NCI-H1105 treated with DMSO at 0.1 percent for 48 hours (cell line): ENCODE data around the gene GPR42.
"Not testable (repeated sequence)": the region's sequence is repeated elsewhere in the genome, so short reads cannot be mapped to it uniquely, and the experiment has no call there.

ENCODE experiments used
- DNase-seq: peaks from one replicate; lab custom pipeline; 2025; lab: John Stamatoyannopoulos, UW

The GPR42 gene

DNA sequence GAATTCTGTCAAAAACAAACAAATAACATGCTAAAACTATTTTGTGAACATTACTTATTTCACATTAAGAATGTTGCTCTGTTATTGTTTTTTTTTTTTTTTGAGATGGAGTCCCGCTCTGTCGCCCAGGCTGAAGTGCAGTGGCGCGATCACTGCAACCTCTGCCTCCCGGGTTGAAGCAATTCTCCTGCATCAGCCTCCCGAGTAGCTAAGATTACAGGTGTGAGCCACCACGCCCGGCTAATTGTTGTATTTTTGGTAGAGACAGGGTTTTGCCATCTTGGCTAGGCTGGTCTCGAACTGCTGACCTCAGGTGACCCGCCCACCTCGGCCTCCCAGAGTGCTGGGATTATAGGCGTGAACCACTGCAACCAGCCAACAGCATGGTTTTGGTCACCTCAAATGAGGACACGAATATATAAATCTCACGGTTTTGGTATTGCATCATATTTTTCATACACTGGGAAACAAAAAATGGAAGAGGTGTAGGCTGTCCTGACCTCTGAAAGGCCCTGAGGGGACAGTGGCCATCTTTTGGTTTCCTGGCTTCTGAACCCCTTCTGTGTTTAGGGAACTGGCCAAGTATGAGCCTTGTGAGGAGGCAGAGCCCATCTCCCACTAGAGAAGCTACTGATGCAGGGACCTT, 25.5 kb downstream of the GPR42 start:
- DNase-seq = no peak

DNA sequence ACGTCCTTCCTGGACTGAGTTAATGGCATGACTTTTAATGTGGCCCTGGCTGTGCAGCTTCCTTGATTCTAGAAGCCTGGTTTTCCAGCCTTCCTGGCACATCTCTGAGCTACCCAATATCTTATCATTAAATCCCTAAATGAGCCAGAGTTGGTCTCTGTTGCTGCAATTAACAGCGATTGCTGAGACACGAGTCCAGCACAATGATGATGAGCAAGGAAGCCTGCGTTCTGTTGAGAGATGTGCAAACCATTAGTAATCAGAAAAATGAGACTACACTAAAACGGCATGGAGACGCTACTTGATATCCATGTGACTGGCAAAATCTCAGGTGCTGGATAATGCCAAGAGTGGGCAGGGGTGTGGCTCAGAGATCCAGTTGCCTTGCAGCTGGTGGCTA, 26.2 kb downstream of the GPR42 start:
- DNase-seq = no peak

DNA sequence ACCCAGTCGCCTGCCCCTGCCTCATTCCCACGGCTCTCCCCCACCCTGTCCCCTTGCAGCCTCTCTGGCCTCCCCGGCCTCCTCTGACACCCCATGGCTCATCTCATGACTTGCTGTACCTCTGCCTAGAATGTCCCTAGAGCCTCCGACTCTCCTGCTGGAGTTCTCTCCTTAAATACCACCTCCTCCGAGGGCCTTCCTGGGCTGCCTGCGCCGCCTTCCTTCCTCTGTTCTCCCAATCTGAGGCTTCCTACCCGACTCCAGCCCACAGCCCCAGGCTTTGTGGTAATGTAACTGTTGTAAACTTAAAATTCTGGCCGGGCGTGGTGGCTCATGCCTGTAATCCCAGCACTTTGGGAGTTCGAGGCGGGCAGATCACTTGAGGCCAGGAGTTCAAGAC, 27.7 kb downstream of the GPR42 start:
- DNase-seq = no peak

DNA sequence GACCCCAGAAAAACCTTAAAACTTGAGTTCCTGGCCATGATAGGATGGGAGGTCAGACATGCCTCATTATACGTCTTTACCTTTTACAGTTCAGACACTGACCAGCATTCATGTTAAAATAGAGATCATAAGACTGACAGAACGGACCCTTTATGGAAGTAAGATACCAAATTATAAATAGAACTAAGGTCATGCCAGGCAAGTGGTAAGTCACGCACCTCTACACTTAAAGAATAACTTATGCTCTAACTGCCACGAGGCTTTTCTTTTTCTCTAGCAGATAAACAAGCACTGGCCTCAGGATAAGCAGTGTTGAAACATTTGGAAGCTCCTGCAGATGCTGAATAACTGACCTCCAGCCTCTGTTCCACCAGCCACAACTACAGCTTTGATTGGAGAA, 28.4 kb downstream of the GPR42 start:
- no peak for DNase-seq

DNA sequence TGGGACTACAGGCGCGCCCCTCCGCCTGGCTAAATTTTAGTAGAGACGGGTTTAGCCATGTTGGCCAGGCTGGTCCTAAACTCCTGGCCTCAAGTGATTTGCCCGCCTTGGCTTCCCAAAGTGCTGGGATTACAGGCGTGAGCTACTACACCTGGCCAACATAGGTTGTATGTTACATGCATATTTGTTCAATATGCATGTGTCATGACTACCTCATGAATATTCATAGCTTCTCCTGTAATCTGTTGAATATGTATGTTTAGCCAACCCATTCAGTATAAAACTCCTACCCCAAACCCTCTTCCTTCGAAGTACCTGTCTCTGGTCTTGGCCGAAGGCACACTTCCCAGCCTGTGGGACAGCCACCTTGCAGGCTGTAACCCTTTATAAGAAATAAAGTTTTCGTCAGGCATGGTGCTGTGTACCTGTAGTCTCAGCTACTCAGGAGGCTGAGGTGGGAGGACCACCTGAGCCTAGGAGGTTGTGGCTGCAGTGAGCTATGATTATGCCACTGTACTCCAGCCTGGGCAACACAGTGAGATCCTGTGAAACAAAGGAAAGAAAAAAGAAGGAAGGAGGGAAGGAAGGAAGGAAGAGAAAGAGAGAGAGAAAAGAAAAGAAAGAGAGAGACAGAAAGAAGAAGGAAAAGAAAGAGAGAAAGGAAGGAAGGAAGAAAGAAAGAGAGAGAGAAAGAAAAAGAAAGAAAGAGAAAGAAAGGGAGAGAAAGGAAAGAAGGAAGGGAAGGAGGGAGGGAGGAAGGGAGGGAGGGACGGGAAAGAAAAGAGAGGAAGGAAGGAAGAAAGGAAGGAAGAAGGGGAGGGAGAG, 29.3 kb downstream of the GPR42 start:
- DNase-seq = no peak

DNA sequence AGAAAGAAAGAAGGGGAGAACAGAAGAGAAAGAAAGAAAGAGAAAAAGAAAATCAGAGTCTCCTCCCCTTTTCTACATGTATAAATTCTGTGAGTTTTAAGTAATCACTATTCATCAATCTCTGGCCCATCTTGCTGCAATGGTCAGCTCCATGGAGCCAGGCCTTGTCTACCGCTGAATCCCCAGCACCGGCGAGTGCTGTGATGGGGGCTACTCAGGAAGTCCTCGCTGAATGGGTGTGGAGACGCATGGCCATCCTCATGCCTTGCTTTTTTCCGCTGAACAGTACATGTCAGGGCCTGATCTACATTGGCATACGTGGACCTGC, 29.9 kb downstream of the GPR42 start:
- no peak for DNase-seq

DNA sequence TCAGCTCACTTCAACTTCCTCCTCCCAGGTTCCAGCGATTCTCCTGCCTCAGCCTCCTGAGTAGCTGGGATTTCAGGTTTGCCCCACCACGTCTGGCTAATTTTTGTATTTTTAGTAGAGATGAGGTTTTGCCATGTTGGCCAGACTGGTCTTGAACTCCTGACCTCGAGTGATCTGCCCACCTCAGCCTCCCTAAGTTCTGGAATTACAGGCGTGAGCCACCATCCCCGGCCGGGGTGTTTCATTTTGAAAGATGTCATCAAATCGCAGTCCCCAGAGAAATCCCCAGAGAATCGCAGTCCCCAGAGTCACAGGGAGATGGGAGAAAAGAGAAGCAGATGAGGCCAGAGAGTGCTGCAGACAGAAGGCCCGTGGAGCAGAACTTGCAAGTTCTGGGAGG, 30.5 kb downstream of the GPR42 start:
- not testable (repeated sequence) for DNase-seq

DNA sequence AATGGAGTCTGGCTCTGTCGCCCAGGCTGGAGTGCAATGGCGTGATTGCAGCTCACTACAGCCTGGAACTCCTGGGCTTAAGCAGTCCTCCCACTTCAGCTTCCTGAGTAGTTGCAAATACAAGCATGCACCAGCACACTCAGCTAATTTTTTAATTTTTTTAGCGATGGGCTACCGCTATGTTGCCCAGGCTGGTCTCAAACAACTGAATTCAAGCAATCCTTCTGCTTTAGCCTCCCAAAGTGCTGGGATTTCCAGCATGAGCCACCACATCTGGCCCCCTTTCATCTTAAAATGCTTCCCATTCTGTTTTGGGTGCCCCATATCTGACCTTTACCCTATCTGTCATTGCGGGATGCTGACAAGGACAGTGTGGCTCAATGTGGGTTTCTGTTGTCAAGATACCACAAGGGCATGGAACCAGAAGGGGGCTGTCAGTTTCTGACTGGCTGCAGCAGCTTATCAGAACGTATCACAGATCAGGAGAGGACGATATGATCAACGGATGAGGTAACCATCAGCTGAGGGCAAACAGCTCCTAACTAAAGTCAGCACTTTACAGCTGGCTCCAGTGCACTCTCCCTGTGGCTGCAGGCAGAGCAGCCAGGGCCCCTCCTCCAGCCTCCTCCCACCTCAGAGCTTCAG, 32.4 kb downstream of the GPR42 start:
- no peak for DNase-seq

DNA sequence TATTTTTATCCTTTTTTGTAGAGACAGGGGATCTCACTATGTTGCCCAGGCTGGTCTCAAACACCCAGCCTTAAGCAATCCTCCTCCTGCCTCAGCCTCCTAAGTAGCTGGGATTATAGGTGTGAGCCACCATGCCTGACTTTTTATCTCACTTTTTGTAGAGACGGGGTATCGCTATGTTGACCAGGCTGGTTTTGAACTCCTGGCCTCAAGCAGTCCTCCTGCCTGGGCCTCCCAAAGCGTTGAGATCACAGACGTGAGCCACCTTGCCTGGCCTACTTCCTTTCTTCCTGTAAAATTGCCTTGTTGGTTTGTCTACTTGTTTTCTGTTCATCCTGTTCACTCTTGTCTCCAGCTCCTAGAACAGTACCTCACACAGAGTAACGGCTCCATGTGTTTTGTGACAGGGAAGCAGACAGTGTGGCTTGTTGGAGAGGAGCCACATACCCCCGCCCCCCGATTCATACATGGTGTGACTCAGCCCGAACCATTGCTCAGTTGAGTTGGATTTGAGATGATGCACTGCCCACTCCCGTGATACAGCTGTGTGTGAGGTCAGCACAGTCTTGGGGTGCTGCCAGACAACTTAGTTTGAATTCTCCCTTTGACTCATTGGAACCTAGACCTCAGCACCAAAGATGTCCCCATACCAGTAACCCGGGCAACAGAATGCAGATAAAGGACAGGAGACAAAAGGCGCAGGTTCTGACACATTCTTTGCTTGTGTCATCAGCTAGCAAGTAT, 34.2 kb downstream of the GPR42 start:
- DNase-seq = no peak

DNA sequence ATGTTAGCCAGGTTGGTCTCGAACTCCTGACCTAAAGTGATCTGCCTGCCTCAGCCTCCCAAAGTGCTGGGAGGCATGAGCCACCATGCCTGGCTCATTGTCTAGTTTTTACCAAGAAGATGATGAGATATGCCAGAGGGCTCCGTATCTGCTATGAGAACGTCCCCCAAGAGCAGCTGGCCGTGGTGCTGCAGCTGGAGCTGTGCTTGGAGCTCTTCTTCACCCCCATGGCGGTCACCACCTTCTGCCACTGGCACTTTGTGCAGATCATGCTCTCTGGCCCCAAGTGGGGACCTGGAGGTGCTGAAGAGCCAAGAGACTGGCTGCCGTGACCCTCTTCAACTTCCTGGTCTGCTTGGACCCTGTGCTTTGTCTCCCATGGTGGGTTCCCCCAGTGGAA, 36.8 kb downstream of the GPR42 start:
- DNase-seq = no peak

DNA sequence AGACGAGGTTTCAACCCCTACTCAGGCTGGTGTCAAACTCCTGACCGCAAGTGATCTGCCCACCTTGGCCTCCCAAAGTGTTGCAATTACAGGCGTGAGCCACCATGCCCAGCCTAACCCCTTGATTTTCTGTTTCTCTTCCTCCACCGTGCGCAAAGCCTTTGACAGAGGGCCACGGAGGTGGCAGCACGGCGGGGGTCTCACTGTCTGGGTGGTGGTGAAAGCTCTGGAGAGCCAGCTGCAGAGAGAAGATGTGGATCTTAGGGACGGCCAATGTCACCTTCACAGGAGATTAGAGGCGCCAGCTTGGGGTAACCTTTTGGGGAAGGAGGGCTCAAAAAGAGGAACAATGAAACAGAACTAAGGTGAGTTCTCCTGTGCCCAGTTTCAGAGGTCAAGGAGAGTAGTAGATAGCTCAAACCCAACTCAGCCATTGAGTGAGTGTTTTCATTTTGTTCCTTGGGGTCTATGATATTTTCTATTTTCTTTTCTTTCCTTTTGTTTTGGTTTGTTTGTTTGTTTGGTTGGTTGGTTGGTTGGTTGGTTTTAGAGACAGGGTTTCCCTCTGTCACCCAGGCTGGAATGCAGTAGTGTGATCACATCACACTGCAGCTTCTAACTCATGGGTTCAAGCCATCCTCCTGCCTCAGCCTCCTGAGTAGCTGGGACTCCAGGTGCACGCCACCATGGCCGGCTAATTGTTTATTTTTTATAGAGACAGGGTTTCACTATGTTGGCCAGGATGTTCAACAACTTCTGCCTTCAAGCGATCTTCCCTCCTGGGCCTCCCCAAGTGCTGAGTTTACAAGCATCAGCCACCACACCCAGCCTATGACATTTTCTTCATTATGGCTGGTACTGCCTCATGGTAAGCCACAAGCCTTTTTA, 37.7 kb downstream of the GPR42 start:
- no peak for DNase-seq

DNA sequence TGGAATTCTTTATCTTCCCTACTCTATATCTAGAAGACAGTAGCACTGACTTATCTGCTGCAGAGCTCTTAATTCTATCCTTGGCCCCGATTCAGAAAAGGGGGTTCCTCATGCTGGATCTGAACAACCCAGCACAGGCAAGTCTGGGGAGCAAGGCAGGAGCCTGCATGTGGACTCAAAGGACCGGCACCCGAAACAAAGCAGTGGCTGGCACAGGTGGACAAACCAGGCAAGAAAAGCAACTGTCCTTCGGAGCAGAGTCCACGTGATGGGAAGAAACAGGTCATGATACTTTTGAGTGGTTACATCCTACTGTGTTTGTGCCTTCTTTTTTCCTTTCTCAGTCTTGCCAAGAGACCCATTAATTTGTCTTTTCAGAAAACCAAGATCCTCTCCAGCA, 38.3 kb downstream of the GPR42 start:
- no peak for DNase-seq

DNA sequence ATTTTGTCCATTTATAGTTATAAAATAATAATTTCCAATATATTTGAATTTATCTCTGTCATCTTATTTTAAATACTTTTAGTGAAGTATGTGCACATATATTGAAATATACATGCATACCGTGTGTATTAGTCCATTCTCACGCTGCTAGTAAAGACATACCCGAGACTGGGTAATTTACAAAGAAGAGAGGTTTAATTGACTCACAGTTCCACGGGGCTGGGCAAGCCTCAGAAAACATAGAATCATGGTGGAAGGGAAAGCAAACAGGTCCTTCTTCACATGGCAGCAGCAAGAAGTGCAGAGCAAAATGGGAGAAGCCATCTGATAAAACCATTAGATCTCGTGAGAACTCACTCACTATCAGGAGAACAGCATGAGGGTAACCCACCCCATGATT, 39.6 kb downstream of the GPR42 start:
- DNase-seq = no peak

DNA sequence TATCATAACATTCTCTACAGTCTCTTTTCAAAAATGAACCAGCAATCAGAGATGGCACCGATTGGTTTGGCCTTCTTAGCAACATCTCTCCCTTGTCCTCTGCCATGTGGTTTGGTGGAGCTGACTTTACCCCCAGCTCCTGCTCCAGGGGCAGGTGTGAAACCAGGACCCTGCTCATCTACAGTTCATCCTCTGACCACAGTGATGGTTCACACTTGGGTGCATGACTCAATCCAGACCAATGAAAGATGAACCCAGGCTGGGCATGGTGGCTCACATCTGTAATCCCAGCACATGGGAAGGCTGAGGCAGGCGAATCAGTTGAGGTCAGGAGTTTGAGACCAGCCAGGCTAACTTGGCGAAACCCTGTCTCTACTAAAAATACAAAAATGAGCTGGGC, 43.6 kb downstream of the GPR42 start:
- DNase-seq = no peak

DNA sequence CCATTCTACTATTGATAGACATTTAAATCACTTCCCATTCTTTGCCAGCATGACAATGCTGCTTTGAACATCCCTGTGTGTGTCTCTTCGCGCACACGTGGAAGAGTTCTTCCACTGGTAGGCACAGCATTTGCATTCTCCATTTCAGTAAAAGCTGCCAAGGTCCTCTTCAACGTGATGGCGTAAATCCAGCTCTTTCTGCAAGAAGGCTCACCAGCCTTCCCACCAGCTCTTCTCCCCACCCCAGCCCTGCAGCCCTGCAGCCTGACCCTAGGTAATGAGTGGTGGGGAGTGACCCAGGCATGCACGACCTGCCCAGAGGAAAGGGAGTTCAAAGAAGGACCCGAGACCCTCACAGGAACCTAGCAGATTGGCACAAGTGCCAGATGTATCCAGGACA, 45.5 kb downstream of the GPR42 start:
- no peak for DNase-seq

DNA sequence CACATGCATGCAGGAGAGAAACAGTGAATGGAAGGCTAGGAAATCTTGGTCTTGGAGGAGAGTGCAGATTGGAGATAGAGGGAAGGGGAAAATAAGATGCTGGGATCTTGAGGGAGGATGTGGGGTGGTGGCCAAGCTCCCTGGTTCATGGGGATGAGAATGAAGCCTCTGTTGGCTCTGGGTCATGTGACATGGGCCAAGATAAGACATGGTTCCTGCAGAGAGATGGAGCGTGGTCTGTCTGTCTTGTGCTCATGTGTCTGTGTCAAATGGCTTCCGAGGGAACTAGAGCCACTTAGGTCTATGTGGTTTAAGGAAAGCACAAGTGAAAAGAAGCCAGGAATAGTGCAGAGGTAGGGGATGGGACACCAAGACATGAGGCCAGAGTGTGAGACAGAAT, 46.4 kb downstream of the GPR42 start:
- DNase-seq = no peak

DNA sequence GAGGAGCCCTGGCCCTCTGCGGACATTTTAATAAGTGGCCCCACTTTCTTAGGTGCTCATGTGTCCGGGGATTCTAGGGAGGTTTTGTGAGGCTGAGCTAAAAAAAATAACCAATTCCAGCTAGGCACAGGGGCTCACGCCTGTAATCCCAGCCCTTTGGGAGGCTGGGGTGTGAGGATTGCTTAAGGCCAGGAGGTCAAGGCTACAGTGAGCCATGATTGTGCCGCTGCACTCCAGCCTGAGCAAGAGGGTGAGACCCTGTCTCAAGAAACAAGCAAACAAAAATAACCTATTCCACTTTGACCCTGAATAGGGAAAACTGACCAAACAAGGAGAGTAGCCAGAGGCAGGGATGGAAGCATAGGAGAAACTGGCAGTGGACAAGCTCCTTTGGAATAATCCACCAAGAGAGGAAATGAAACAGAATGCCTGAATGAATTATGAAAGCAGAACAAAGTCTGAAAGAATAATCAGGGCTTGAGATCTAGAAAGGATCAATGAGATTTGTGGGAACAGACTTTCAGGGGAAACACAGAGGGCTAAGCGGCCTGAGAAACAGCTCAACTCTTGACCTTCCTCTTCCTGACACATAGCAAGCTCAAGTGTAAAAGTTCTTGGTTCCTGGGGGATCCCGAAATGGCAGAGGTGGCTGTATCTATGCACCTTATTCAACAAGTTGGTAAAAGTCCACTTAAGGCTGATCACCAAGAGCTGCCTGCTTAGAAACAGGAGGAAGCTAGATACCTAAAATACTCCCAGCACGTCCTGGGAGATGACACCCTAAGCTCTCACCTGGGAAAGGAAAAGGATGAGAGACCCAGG, 47.1 kb downstream of the GPR42 start:
- no peak for DNase-seq

DNA sequence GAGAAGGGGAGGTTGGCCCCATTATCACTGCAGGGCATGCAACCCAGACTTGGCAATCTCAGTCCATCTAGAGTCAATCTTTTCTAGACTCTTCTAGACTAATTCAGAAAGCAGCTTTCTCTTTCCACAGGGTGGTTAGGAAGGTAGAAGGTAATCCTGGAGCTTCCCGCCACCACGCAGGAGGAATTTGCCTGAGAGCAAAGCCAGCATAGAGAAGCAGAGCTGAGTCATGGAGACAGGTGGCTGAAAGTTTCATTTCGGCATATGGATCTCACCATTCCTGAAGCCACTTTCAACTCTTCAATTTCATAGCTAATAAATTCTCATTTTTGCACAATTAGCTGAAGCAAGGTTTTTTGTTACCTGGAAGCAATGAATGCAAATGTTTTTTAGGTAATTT, 48.2 kb downstream of the GPR42 start:
- no peak for DNase-seq

DNA sequence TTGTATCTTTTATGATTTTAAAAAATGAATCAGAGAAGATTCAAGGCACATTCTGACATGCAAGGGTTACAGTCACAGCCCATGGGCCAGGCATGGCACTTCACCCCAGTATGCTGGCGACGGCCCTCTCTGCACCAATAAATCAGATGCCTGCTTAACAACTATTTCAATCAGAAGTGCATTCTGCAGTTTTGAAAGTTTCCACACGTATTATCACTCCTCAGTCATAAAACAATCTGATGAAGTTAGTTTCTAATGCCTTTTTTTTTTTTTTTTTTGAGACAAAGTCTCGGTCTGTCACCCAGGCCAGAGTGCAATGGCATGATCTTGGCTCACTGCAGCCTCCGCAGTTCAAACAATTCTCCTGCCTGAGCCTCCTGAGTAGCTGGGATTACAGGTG, 48.9 kb downstream of the GPR42 start:
- DNase-seq = no peak

DNA sequence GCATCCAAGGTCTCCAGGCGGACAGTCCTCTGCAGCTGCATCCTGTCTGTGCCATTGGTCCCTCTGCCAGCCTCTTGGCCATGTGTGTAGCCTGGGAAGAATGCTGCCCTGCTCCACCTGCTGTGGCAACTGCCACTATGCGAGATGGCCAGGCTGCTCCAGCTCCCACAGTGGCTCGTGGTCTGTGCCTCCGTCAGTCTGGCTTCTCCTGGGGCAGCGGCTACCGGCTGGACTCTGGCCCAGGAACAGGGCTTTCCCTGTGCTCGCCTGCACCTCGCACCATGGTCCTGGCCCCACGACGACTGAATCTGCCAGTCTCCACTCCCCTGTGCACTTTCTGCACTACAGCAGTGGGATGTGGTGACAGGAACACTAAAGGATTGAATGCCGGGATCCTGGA, 50.5 kb downstream of the GPR42 start:
- DNase-seq = no peak
